ENCODE data around the gene GFRA4.
"Not testable (repeated sequence)": the region's sequence is repeated elsewhere in the genome, so short reads cannot be mapped to it uniquely, and the experiment has no call there.

GFRA4 gene

GRCh38 chr20:3615171-3615840 is 47.9 kb downstream of the GFRA4 start:
- not testable (repeated sequence) for DNase-seq (ENCODE audit: low read depth in 2 of 2)

DNA sequence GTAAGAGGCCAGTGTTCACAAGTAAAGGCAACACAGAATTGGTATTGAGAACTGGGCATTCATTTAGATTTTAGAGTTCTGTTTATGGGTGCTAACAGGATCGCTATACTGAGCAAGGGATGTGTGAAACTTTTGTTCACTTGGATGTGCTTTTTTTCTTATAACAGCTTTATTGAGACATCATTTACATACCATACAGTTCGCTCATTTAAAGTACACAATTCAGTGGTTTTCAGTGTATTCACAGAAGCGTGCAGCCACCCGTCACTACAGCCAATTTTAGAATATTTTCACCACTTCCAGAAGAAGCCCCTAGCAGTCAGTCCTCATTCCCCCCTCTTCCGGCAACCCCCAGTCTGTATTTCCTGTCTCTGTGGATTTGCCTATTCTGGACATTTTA is 48.7 kb downstream of the GFRA4 start:
- no peak for DNase-seq (ENCODE audit: low read depth in 2 of 2)

- DNase-seq (ENCODE audit: low read depth in 2 of 2) = no peak
These were observed 49.3 kb downstream of the GFRA4 start for GRCh38 chr20:3613821-3614440.

DNA sequence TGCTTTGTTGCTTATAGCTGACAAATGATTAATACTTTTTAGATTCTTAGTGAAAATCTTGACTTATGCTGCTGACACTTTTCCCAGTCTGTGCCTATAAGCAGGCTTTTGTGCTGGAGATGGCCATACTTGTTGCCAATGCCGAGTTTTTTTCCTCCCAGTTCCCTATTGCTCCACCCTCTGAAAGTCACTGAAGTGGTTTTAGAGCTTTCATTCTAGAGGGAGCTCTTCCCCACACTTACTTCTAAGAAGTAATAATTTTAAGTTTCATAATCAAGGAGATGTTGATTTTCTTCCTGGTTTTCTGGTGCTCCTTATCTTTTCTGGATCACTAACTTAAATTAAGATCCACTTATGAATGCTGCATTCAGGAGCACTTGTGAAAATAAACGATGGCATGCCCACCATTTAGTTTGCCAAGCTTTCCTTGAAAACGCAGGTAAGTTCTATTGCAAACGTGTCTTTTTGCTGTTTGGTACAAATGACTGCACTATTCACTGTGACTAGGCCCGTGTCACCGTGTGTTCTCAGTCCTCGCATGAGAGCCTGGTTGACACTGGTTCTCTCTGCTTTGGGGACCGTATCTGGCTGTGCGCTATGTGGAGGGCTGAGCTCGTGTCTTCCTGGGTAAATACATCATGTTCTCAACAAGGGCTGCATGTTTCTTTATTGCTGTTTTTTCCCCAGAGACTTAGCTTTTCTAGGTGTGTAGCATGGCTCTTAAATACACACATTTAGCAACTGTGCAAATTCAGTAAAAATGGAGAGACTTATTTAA is 50.2 kb downstream of the GFRA4 start:
- no peak for DNase-seq (ENCODE audit: low read depth in 2 of 2)

GRCh38 chr20:3611901-3612300 is 51.3 kb downstream of the GFRA4 start:
- no peak for DNase-seq (ENCODE audit: low read depth in 2 of 2)
